GM12864 (cell line): ENCODE measurements around the gene NCAM1.

ENCODE experiments used
- DNase-seq: peaks from one replicate; pipeline ENCODE4 v3.0.0-alpha.2; 2011; ENCODE audit warnings: low read depth
- H3K4me3 ChIP-seq: 2 replicates; pipeline ENCODE4 v1.5.1; 2011; ENCODE audit warnings: mild to moderate bottlenecking, low read depth, low read length, control low read depth
- CTCF ChIP-seq: IDR thresholded peaks from 2 replicates; pipeline ENCODE4 v1.5.1; 2011; ENCODE audit warnings: low read depth, mild to moderate bottlenecking, moderate library complexity, low read length, control low read depth, inconsistent platforms; ENCODE audit errors: missing control alignments

NCAM1 gene

GRCh38 chr11:113090716-113091480 is 129.7 kb downstream of the NCAM1 start:
- TF ChIP-seq CTCF = no peak
- DNase-seq = no peak
- no peak overlapping the region for H3K4me3 ChIP-seq

GRCh38 chr11:113091481-113091780 is 130.2 kb downstream of the NCAM1 start:
- no peak for DNase-seq
- TF ChIP-seq CTCF = no peak
- H3K4me3 ChIP-seq = no peak overlapping the region

GRCh38 chr11:113096648-113097047 is 135.4 kb downstream of the NCAM1 start:
- no peak overlapping the region for H3K4me3 ChIP-seq
- DNase-seq = no peak
- no peak for TF ChIP-seq CTCF

GRCh38 chr11:113103932-113104690 is 142.9 kb downstream of the NCAM1 start:
- no peak overlapping the region for H3K4me3 ChIP-seq
- no peak for TF ChIP-seq CTCF
- no peak for DNase-seq

- TF ChIP-seq CTCF = no peak
- DNase-seq = no peak
- H3K4me3 ChIP-seq = no peak overlapping the region
Measured at GRCh38 chr11:113104691-113105251, 143.6 kb downstream of the NCAM1 start.

- TF ChIP-seq CTCF = no peak
- H3K4me3 ChIP-seq = no peak overlapping the region
- DNase-seq = no peak
Measured at GRCh38 chr11:113105592-113105991, 144.4 kb downstream of the NCAM1 start.

- DNase-seq = no peak
- TF ChIP-seq CTCF = no peak
- H3K4me3 ChIP-seq = no peak overlapping the region
Measured at GRCh38 chr11:113106507-113106906, 145.3 kb downstream of the NCAM1 start.
